ENCODE results near the gene NPC2. TPM values are rescaled to one million over a fixed set of nuclear protein-coding genes. Genes with fewer than 3 reads are reported as not detected.

NPC2 gene
- total and polyA plus RNA-seq, 2 of the 4 experiments (the other 2 are of a cell fraction), result 210 to 273 TPM

- Histone ChIP-seq H2BK15ac (ENCODE audit: low read depth, low read length) (no peak overlapping the region), H3K36me3 (ENCODE audit: control insufficient read depth, insufficient read depth, low read length) (no peaks in the 10 kb centered on the region; the same call in 1 of the 2 replicates), H4K91ac (ENCODE audit: insufficient read depth, low read depth, low read length) (no peak overlapping the region), H2AFZ (replicated peaks; ENCODE audit: low read length, poor library complexity) (no peak overlapping the region), H2BK120ac (ENCODE audit: low read depth, low read length) (no peak overlapping the region), H2BK20ac (ENCODE audit: low read depth, low read length) (no peak overlapping the region), H4K5ac (ENCODE audit: low read depth, low read length) (no peak overlapping the region), H3K4me2 (ENCODE audit: low read depth, low read length) (no peak overlapping the region), H3K9me1 (ENCODE audit: insufficient read depth, low read length) (peaks cover 19% of the 10 kb centered on the region), H3K23ac (ENCODE audit: low read depth, low read length) (no peak overlapping the region), H3K14ac (replicated peaks; ENCODE audit: low read depth, low read length) (no peak overlapping the region), H4K20me1 (ENCODE audit: insufficient read depth, low read length) (no peaks in the 10 kb centered on the region), H3K56ac (ENCODE audit: extremely low read depth, insufficient read depth, low read length) (no peak overlapping the region), H2BK5ac (ENCODE audit: low read depth, low read length, poor library complexity, severe bottlenecking) (no peak overlapping the region), H3K18ac (ENCODE audit: low read depth, low read length) (no peak overlapping the region), H3K4me1 (ENCODE audit: control insufficient read depth, insufficient read depth, low read length) (peaks cover 17% of the 10 kb centered on the region), H3K79me1 (ENCODE audit: low read depth in 1 of 2, low read length in 2 of 2) (peaks cover 0 to 4% of the 10 kb centered on the region in 2 experiments; a peak in 1 of 4 replicates), H2AK9ac (replicated peaks; ENCODE audit: low read depth, low read length, poor library complexity) (no peak overlapping the region), H3K4ac (ENCODE audit: low read depth, low read length) (no peak overlapping the region), H2AK5ac (ENCODE audit: low read depth, low read length) (no peak overlapping the region), H3K27ac (ENCODE audit: insufficient read depth, low read length) (no peak overlapping the region), H4K8ac (ENCODE audit: low read depth in 2 of 2, low read length in 2 of 2) (no peak overlapping the region), H3K4me3 (ENCODE audit: insufficient read depth, low read depth, low read length) (no peak overlapping the region), H3K9ac (ENCODE audit: low read depth, low read length) (no peak overlapping the region), H3K9me3 (ENCODE audit: control insufficient read depth, insufficient read depth, low read length) (no peaks in the 10 kb centered on the region), H3K27me3 (ENCODE audit: control insufficient read depth, insufficient read depth, low read length) (no peaks in the 10 kb centered on the region)
- intact Hi-C loops (cut with micrococcal nuclease), result no loop called here
- dilution Hi-C loops (cut with HindIII; ENCODE audit: low sequenced_read_pairs, unreplicated experiment), result no loop called here
- 96% methylated on average over 9 of the region's 10 CpGs; no CpG with 5 or more reads in 1 of the 2 experiments for WGBS, 2 experiments (ENCODE audit: extremely low coverage in 2 of 2, insufficient read length in 1 of 2)
- DNase-seq, result no peak
- BruUV-seq (replicated peaks), result no TSS peak
- TF ChIP-seq MAFK (IDR thresholded peaks at IDR 0.05; ENCODE audit: low read depth, low read length) (no peak), SMC3 (IDR thresholded peaks at IDR 0.05; ENCODE audit: low read depth, low read length) (no peak), RFX5 (IDR thresholded peaks at IDR 0.05; ENCODE audit: low read depth, low read length) (no peak), USF2 (IDR thresholded peaks at IDR 0.05; ENCODE audit: low read depth, low read length) (no peak), BHLHE40 (IDR thresholded peaks at IDR 0.05; ENCODE audit: low read depth, low read length) (no peak), RAD21 (IDR thresholded peaks at IDR 0.05; ENCODE audit: low read length) (no peak)
- POLR2A ChIA-PET (ENCODE audit: unreplicated experiment), result no interaction called here
- CTCF ChIA-PET, result no interaction called here
- ATAC-seq (ENCODE audit: low read depth), result no peak
- in situ Hi-C loops (cut with MboI; ENCODE audit: low sequenced_read_pairs), result no loop called here
Observed at GRCh38 chr14:74528886-74529285, 35.8 kb upstream of the NPC2 start.
